Measurements from ENCODE around the gene CDH8.

Gene CDH8

DNA sequence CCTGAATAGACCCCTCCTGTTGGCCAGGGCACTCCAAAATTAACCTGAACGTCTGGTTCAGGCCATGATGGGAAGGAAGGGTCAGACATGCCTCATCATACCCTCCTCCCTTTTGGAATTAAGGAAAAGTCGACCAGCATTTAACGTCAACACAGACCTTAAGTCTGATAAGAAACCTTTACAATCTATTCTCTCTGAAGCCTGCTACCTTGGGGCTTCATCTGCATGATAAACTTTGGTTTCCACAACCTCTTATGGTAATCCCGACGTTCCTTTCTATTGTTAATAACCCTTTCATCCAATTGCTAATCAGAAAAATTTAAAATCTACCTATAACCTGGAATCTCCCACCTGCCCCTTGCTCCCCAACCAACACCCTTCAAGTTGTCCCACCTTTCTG is 358.5 kb downstream of the CDH8 start:
- no peaks in the 10 kb centered on the region for H3K36me3 ChIP-seq
- H3K27ac ChIP-seq: no peak overlapping the region
- no peak overlapping the region for H3K4me3 ChIP-seq (ENCODE audit: low read depth, low read length)
- DNase-seq: no peak
- H3K9me3 ChIP-seq (ENCODE audit: severe bottlenecking): no peaks in the 10 kb centered on the region
- TF ChIP-seq, protein P1, sequence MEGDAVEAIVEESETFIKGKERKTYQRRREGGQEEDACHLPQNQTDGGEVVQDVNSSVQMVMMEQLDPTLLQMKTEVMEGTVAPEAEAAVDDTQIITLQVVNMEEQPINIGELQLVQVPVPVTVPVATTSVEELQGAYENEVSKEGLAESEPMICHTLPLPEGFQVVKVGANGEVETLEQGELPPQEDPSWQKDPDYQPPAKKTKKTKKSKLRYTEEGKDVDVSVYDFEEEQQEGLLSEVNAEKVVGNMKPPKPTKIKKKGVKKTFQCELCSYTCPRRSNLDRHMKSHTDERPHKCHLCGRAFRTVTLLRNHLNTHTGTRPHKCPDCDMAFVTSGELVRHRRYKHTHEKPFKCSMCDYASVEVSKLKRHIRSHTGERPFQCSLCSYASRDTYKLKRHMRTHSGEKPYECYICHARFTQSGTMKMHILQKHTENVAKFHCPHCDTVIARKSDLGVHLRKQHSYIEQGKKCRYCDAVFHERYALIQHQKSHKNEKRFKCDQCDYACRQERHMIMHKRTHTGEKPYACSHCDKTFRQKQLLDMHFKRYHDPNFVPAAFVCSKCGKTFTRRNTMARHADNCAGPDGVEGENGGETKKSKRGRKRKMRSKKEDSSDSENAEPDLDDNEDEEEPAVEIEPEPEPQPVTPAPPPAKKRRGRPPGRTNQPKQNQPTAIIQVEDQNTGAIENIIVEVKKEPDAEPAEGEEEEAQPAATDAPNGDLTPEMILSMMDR (IDR thresholded peaks at IDR 0.05; ENCODE audit: low read depth, low read length): no peak
- H3K27me3 ChIP-seq (ENCODE audit: insufficient read depth, low read depth, severe bottlenecking): peaks cover 8% of the 10 kb centered on the region

- TF ChIP-seq, protein P1 (IDR thresholded peaks at IDR 0.05; ENCODE audit: low read depth, low read length): no peak
Measured at GRCh38 chr16:61676740-61677139, 359.5 kb downstream of the CDH8 start.

GRCh38 chr16:61671161-61671560 is 365.1 kb downstream of the CDH8 start:
- Histone ChIP-seq H3K27me3 (ENCODE audit: insufficient read depth, low read depth, severe bottlenecking) (peaks cover 5% of the 10 kb centered on the region), H3K27ac (no peak overlapping the region), H3K9me3 (ENCODE audit: severe bottlenecking) (no peaks in the 10 kb centered on the region), H3K4me3 (ENCODE audit: low read depth, low read length) (no peak overlapping the region), H3K36me3 (no peaks in the 10 kb centered on the region)
- DNase-seq: no peak
- TF ChIP-seq, protein P1 (IDR thresholded peaks at IDR 0.05; ENCODE audit: low read depth, low read length): no peak

More at GRCh38 chr16:61676740-61677139, 359.5 kb downstream of the CDH8 start:
- Histone ChIP-seq H3K36me3 (no peaks in the 10 kb centered on the region), H3K27me3 (ENCODE audit: insufficient read depth, low read depth, severe bottlenecking) (peaks cover 8% of the 10 kb centered on the region), H3K4me3 (ENCODE audit: low read depth, low read length) (no peak overlapping the region), H3K9me3 (ENCODE audit: severe bottlenecking) (no peaks in the 10 kb centered on the region), H3K27ac (no peak overlapping the region)
- DNase-seq: no peak

DNA sequence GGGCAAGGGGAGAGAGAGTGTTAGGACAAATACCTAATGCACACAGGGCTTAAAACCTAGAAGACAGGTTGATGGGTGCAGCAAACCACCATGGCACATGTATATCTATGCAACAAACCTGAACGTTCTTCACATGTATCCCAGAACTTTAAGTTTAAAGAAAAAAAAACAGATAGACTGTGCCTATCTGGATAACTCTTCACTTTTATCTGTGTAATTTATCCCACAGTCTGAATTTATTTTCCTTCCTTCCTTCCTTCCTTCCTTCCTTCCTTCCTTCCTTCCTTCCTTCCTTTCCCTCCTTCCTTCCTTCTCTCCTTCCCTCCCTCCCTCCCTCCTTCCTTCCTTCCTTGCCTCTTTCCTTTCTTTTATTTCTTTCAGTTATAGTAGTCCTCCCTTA is 370.7 kb downstream of the CDH8 start:
- no peaks in the 10 kb centered on the region for H3K36me3 ChIP-seq
- no peak overlapping the region for H3K4me3 ChIP-seq (ENCODE audit: low read depth, low read length)
- H3K27me3 ChIP-seq (ENCODE audit: insufficient read depth, low read depth, severe bottlenecking): peaks cover 5% of the 10 kb centered on the region
- TF ChIP-seq, protein P1 (IDR thresholded peaks at IDR 0.05; ENCODE audit: low read depth, low read length): no peak
- DNase-seq: no peak
- H3K27ac ChIP-seq: no peak overlapping the region
- H3K9me3 ChIP-seq (ENCODE audit: severe bottlenecking): no peaks in the 10 kb centered on the region

DNA sequence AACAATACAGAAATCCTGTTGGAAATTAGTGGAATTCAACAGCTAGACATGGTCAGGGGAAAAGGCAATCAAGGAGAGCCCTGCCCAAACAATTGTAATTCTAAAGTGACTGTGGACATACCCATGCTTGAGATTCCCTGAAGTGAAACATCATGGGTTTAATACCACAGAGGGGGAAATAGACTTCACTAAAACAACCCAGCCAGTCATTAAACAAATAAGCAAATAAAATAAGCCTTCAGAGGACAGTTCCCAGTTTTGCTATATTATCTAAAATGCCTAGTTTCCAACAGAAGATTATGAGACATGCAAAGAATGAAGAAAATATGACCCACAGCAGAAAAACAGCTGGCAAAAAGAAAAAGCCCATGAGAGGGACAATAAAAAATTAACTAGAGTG is 376.3 kb downstream of the CDH8 start:
- Histone ChIP-seq H3K27ac (no peak overlapping the region), H3K9me3 (ENCODE audit: severe bottlenecking) (no peaks in the 10 kb centered on the region), H3K27me3 (ENCODE audit: insufficient read depth, low read depth, severe bottlenecking) (peaks cover 28% of the 10 kb centered on the region), H3K36me3 (no peaks in the 10 kb centered on the region), H3K4me3 (ENCODE audit: low read depth, low read length) (no peak overlapping the region)
- no peak for DNase-seq
- TF ChIP-seq, protein P1 (IDR thresholded peaks at IDR 0.05; ENCODE audit: low read depth, low read length): no peak

GRCh38 chr16:61654962-61655361 is 381.3 kb downstream of the CDH8 start:
- Histone ChIP-seq H3K27me3 (ENCODE audit: insufficient read depth, low read depth, severe bottlenecking) (peaks cover 65% of the 10 kb centered on the region), H3K27ac (no peak overlapping the region), H3K9me3 (ENCODE audit: severe bottlenecking) (no peaks in the 10 kb centered on the region), H3K36me3 (no peaks in the 10 kb centered on the region), H3K4me3 (ENCODE audit: low read depth, low read length) (no peak overlapping the region)
- no peak for DNase-seq
- TF ChIP-seq, protein P1 (IDR thresholded peaks at IDR 0.05; ENCODE audit: low read depth, low read length): no peak
